ENCODE results near the gene INPP5B.

INPP5B gene

DNA sequence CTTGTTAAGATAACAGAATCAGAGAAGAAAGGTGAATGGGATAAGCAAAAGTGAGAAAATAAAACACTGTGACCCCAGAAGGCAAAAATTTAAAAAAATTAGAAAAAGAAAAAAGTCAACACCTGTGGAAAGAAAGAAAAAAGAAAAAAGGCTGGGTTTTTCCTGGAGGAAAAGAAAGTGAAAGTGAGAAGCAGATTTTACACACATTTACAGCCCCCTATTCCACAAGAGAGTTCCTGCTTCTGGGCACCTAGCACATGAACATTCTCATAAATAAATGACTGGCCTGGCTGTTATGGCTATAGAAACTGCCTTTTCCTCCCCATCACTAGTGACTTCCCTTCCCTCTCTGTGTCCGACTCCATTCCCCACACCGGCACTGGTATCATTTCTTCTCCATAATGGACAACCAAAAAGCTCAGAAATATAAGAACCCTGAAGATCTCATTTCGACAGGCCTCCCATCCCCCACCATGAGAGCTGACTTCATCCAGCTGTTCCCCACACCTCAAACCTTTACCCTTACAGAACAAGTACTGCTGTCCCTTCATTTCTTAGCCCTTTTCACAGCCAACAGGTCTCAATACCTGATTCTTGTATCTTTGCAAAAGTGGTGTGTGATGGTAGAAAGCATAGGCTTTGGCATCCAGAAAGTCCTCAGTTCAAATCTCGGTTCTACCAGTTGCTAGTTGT, 100.1 kb downstream of the INPP5B start:
- no peak for DNase-seq (ENCODE audit: insufficient read length, low spot score)
- FAIRE-seq = no peak
- TF ChIP-seq, protein P1, sequence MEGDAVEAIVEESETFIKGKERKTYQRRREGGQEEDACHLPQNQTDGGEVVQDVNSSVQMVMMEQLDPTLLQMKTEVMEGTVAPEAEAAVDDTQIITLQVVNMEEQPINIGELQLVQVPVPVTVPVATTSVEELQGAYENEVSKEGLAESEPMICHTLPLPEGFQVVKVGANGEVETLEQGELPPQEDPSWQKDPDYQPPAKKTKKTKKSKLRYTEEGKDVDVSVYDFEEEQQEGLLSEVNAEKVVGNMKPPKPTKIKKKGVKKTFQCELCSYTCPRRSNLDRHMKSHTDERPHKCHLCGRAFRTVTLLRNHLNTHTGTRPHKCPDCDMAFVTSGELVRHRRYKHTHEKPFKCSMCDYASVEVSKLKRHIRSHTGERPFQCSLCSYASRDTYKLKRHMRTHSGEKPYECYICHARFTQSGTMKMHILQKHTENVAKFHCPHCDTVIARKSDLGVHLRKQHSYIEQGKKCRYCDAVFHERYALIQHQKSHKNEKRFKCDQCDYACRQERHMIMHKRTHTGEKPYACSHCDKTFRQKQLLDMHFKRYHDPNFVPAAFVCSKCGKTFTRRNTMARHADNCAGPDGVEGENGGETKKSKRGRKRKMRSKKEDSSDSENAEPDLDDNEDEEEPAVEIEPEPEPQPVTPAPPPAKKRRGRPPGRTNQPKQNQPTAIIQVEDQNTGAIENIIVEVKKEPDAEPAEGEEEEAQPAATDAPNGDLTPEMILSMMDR (IDR thresholded peaks at IDR 0.05; ENCODE audit: insufficient read depth, missing control alignments) = no peak

DNA sequence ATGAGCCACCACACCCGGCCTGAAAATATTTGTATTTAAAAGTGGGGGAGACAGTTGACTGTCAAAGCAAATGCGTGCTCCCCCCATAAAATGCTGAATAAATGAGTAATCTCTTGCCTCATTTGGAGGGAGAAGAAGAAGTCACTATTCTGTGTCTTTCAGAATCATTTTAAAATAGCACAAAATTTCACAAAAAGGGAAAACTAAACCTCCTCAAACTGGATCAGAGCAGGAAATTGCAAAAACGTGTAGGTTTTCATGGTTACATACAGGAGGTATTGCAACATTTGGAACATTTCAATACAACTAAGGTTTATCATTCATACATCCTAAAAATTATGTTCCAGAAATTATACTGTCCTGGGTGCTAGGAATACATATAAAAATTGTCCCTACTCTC, 101.1 kb downstream of the INPP5B start:
- DNase-seq (ENCODE audit: insufficient read length, low spot score) (no peak), FAIRE-seq (no peak)
- TF ChIP-seq, protein P1 (IDR thresholded peaks at IDR 0.05; ENCODE audit: insufficient read depth, missing control alignments) = no peak

DNA sequence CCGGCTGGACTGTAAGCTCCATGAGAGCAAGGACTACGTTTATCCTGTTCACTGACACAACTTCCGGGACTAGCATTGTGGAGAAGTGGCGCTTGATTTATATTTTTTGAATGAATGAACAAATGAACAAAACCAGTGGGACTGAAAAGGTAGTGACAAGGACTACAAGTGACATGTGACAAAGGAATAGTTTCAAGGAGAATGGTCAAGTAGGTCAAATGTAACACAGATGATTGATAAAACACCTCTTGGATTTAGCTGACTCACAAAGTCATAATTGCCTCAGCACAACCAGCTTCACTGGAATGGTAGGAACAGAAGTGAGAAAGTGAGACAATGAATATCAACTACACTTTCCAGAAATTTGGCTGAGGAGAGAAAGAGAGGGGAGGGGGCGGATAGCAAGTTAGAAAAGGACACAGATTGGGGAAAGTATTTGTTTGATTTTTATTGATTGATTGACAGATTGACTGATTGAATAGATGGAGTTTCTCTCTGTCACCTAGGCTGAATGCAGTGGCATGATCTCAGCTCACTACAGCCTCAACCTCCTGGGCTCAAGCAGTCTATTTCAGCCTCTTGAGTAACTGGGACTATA, 101.7 kb downstream of the INPP5B start:
- TF ChIP-seq, protein P1 (IDR thresholded peaks at IDR 0.05; ENCODE audit: insufficient read depth, missing control alignments) = no peak
- DNase-seq (ENCODE audit: insufficient read length, low spot score) = no peak
- no peak for FAIRE-seq

DNA sequence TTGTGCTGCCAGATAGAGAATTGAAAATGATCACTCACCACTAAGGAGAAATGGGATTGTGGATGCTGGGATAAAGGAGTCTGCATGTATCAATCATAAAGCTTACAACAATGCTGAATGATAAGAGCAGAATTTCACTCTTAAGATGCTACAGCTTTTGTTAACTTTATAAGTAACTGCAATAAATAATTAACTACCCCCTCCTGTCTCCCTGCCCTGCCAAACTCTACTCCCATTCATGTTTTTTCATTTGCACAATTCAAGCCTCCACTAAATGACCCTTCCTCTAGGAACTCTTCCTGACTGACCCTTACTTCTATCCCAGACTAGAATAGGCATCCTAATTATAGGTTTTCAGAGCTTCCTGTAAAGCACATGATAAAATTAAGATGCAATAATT, 102.3 kb downstream of the INPP5B start:
- TF ChIP-seq, protein P1 (IDR thresholded peaks at IDR 0.05; ENCODE audit: insufficient read depth, missing control alignments) = no peak
- FAIRE-seq = no peak

DNA sequence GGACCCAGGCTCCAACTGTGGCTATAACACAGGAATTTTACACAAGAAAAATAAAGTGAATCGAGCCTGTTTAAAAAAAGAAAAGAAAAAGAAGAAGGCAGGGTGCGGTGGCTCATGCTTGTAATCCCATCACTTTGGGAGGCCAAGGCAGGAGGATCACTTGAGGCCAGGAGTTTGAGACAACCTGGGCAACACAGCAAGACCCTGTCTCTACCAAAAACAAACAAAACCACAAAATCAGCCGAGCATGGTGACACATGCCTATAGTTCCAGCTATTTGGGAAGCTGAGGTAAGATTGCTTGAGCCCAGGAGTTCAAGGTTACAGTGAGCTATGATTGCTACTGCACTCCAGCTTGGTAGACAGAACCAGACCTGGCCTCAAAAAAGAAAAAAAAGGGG, 105.2 kb downstream of the INPP5B start:
- DNase-seq (ENCODE audit: insufficient read length, low spot score) (no peak), FAIRE-seq (no peak)
- TF ChIP-seq, protein P1 (IDR thresholded peaks at IDR 0.05; ENCODE audit: insufficient read depth, missing control alignments) = no peak

More for the DNA sequence above, 102.3 kb downstream of the INPP5B start:
- no peak for DNase-seq (ENCODE audit: insufficient read length, low spot score)

DNA sequence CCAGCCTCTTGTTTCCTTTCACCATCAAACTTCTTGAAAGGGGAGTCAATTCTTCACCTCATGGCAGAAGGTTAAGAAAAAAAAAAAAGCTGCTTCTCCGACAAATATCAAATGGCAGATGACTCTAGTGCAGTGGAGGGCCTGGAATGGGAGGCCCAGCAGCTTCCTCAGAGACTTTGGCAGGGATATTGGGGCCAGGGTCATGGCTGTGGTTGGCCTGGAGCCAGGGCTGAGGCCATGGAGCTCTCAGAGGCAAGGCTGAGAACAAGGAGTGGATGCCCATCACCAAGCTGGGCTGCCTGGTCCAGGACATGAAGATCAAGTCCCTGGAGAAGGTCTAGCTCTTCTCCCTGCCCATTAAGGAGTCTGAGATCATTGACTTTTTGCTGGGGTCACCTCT, 106.1 kb downstream of the INPP5B start:
- TF ChIP-seq, protein P1 (IDR thresholded peaks at IDR 0.05; ENCODE audit: insufficient read depth, missing control alignments) = no peak
- no peak for FAIRE-seq
- DNase-seq (ENCODE audit: insufficient read length, low spot score) = no peak

DNA sequence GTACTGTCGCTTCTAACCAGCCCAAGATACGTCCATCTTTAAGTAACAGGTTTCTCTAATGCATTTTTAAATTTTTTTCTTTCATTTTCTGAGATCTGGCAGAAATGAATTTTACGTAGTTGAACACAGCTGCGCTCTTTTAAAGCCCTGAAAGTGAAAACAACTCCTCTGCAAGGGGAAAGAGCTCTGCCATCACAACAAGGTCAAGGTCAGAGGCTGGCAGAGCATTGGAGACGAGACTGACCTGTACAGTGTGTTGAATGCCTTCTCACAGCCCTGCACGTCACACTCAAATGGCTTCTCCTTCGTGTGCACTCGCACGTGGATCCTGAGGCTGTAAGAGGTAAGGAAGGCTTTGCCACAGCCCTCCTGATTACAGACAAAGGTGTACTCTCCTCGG, 107.2 kb downstream of the INPP5B start:
- TF ChIP-seq, protein P1 (IDR thresholded peaks at IDR 0.05; ENCODE audit: insufficient read depth, missing control alignments) = no peak
- FAIRE-seq (no peak), DNase-seq (ENCODE audit: insufficient read length, low spot score) (no peak)

All from D721Med (cell line).